Activated CD4-positive, alpha-beta memory T cell treated with anti-CD3 and anti-CD28 coated beads, Interleukin-2, amount 10 ng/mL, durations not matched to agents 7 days and 5 days (primary cell): ENCODE results near the gene TFF3. TPM values are rescaled to one million over a fixed set of nuclear protein-coding genes. Genes with fewer than 3 reads are reported as not detected.

Source experiments
- CTCF ChIA-PET: fragments of 350-600 bp; sonication (Branson Sonifier 250); formaldehyde crosslinking; loops from one replicate; lab custom pipeline; 2021; ENCODE audit warnings: antibody characterized with exemption, inconsistent platforms; lab: Charles Lee
- POLR2A ChIA-PET: fragments of 350-600 bp; sonication (Branson Sonifier 250); formaldehyde crosslinking; loops from one replicate; lab custom pipeline; 2021; ENCODE audit warnings: antibody characterized with exemption; lab: Charles Lee
- DNase-seq: peaks from one replicate; pipeline ENCODE4 v3.0.0-alpha.2; 2020
- H3K27ac Mint-ChIP-seq: one replicate; pipeline ENCODE4 v1.8.0; 2021; ENCODE audit warnings: mild to moderate bottlenecking, mixed read lengths
- H3K27me3 Mint-ChIP-seq: one replicate; pipeline ENCODE4 v1.8.0; 2021; ENCODE audit warnings: mixed read lengths
- H3K36me3 Mint-ChIP-seq: one replicate; pipeline ENCODE4 v1.8.0; 2021; ENCODE audit warnings: low read depth, mixed read lengths
- H3K4me1 Mint-ChIP-seq: one replicate; pipeline ENCODE4 v1.8.0; 2021; ENCODE audit warnings: mixed read lengths
- H3K4me3 Mint-ChIP-seq: one replicate; pipeline ENCODE4 v1.8.0; 2021; ENCODE audit warnings: mild to moderate bottlenecking, mixed read lengths
- H3K9me3 Mint-ChIP-seq: one replicate; pipeline ENCODE4 v1.8.0; 2021; ENCODE audit warnings: mixed read lengths
- total RNA-seq, 2 experiments: library from RNA; stranded (reverse); gene quantifications; one replicate each; pipeline ENCODE4 v1.2.3, GENCODE V29; 2021

TFF3 gene
- total RNA-seq, 2 experiments from 2014 or later = not detected

DNA sequence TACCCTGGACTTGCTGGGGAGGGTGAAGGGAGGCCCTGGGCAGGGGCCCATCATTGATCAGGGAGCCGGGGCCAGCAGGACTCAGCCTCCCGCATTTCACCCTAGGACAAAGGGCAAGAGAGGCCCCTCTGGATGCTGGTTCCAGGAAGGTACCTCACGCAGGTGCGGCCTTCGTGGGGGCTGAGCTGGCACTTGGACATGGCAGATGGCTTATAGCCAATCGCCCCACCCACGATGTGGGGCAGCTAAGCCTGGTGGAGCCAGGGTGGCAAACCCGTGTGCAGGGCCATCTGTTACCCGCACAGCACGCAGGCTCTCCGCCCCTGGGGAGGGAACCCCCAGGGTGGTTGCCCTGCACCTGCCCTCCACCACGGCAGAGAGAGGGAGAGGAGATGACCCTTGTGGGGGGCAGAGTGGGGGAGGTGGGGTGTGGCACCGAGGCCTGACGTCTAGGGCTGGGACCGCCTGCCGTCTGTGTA, 2.5 kb downstream of the TFF3 start:
- no peaks in the 10 kb centered on the region for H3K9me3 Mint-ChIP-seq
- peaks cover 3% of the 10 kb centered on the region for H3K4me1 Mint-ChIP-seq
- peaks cover 6% of the 10 kb centered on the region for H3K27me3 Mint-ChIP-seq
- POLR2A ChIA-PET = no interaction called here
- CTCF ChIA-PET = no interaction called here
- H3K27ac Mint-ChIP-seq = no peak overlapping the region
- H3K4me3 Mint-ChIP-seq = no peak overlapping the region
- H3K36me3 Mint-ChIP-seq = no peaks in the 10 kb centered on the region
- no peak for DNase-seq

DNA sequence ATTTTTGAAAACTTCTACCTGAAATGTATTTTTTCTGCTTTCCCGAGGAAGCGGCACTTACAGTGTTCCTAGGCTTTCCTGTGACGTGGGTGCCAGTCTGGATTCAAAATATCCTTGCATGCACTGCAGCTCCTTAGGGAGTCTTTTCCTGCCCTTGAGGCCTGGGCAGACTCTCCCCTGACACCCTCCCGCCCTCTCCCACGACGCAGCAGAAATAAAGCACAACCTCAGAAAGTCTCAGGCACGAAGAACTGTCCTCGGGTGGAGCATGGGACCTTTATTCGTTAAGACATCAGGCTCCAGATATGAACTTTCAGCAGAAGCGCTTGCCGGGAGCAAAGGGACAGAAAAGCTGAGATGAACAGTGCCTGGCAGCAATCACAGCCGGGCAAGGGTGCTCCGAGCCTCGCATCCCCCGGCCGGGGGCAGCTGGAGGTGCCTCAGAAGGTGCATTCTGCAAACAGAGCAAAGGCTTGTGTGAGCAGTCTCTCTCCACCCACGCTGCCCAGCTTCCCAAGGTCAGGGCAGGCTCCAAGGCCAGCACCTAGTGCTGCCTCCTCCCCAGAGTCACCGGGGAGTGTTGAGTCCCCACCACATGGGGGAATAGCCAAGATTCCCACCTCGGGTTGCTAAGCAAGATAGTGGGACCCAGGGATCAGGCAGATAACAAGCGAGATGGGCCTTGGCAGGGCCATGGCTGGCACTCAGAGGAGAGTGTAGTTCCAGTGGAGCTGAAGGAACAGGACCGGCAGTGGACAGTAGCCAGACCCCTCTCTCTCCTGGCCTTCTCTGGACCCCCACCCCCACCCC, 3.2 kb downstream of the TFF3 start:
- Mint-ChIP-seq H3K9me3 (no peaks in the 10 kb centered on the region), H3K4me1 (peaks cover 3% of the 10 kb centered on the region), H3K4me3 (no peak overlapping the region), H3K27ac (no peak overlapping the region), H3K36me3 (no peaks in the 10 kb centered on the region), H3K27me3 (peaks cover 10% of the 10 kb centered on the region)
- CTCF ChIA-PET = interaction anchor here (1.3 to 2.7 kb wide), 6 partner anchors 10 to 138 kb away, joined by 3 to 15 read pairs (median 4); no protein-coding TSS in a partner anchor
- POLR2A ChIA-PET = no interaction called here
- DNase-seq = no peak

GRCh38 chr21:42311160-42311559, 4.0 kb downstream of the TFF3 start:
- Mint-ChIP-seq H3K36me3 (no peaks in the 10 kb centered on the region), H3K27ac (no peak overlapping the region), H3K4me3 (no peak overlapping the region), H3K27me3 (peaks cover 16% of the 10 kb centered on the region), H3K4me1 (peaks cover 3% of the 10 kb centered on the region), H3K9me3 (no peaks in the 10 kb centered on the region)
- DNase-seq = no peak
- POLR2A ChIA-PET = no interaction called here
- CTCF ChIA-PET = interaction anchor here (0.5 to 2.7 kb wide), 13 partner anchors 9 to 611 kb away, joined by 3 to 15 read pairs (median 4); partner anchors contain the start of gene UBASH3A

GRCh38 chr21:42310411-42311001, 4.7 kb downstream of the TFF3 start:
- no peak overlapping the region for H3K27ac Mint-ChIP-seq
- H3K9me3 Mint-ChIP-seq = no peaks in the 10 kb centered on the region
- peaks cover 3% of the 10 kb centered on the region for H3K4me1 Mint-ChIP-seq
- DNase-seq = no peak
- no peaks in the 10 kb centered on the region for H3K36me3 Mint-ChIP-seq
- ChIA-PET CTCF (interaction anchor here (0.5 to 2.7 kb wide), 19 partner anchors 8 to 612 kb away, joined by 3 to 15 read pairs (median 4); partner anchors contain the start of gene UBASH3A), POLR2A (interaction anchor here (1.2 kb wide), 1 partner anchor 94 kb away, joined by 3 read pairs; no protein-coding TSS in a partner anchor)
- H3K4me3 Mint-ChIP-seq = no peak overlapping the region
- H3K27me3 Mint-ChIP-seq = peaks cover 16% of the 10 kb centered on the region

GRCh38 chr21:42309753-42310213, 5.4 kb downstream of the TFF3 start:
- ChIA-PET POLR2A (interaction anchor here (1.2 kb wide), 1 partner anchor 95 kb away, joined by 3 read pairs; no protein-coding TSS in a partner anchor), CTCF (interaction anchor here (0.6 to 2.7 kb wide), 23 partner anchors 9 to 425 kb away, joined by 3 to 15 read pairs (median 3); partner anchors contain the start of gene UBASH3A)
- no peaks in the 10 kb centered on the region for H3K9me3 Mint-ChIP-seq
- H3K4me3 Mint-ChIP-seq = no peak overlapping the region
- H3K36me3 Mint-ChIP-seq = no peaks in the 10 kb centered on the region
- H3K27ac Mint-ChIP-seq = no peak overlapping the region
- H3K27me3 Mint-ChIP-seq = peaks cover 16% of the 10 kb centered on the region
- peak; percentile 76 for DNase-seq
- peaks cover 3% of the 10 kb centered on the region for H3K4me1 Mint-ChIP-seq

DNA sequence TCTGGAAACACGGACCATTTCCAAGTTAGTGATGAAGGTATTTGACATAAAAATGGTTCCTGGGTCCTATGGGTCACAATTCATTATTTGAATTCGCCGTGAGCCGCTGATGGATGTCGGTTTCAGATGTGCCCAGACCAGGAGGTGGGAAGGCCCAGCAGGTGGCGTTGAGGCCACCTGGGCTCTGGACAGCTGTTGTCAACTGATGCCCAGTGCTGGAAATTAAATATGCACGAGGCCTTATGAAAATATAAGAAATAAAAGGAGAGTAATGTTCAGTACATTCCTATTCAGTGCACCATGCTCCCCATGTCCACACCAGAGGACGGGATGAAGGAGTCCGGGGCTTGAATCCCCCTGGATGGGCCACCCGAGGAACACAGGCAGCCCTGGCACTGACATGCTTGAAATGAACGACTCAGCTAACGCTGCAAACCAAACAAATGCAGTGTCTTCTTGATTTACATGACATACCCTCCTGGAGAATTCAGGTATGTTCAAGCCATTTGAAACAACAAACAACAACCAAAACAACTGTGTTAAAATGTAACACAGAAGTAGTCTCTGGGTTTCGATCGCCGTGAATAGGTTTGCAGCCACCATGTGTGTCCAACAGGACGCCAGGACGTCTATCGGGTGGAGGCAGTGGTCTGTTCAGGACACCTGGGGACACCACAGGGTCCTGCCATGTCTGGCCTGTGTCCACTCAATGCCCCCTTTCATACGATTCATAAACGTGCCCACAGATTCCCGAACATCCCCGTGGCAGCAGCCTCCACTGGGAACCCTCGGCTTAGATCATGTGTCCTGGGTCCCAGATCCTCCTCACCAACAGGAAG, 6.1 kb downstream of the TFF3 start:
- peaks cover 3% of the 10 kb centered on the region for H3K4me1 Mint-ChIP-seq
- peaks cover 16% of the 10 kb centered on the region for H3K27me3 Mint-ChIP-seq
- DNase-seq = no peak
- no peak overlapping the region for H3K4me3 Mint-ChIP-seq
- POLR2A ChIA-PET = interaction anchor here (1.2 kb wide), 1 partner anchor 95 kb away, joined by 3 read pairs; no protein-coding TSS in a partner anchor
- no peak overlapping the region for H3K27ac Mint-ChIP-seq
- H3K36me3 Mint-ChIP-seq = no peaks in the 10 kb centered on the region
- no peaks in the 10 kb centered on the region for H3K9me3 Mint-ChIP-seq
- CTCF ChIA-PET = interaction anchor here (0.6 to 2.7 kb wide), 20 partner anchors 10 to 424 kb away, joined by 3 to 15 read pairs (median 4); partner anchors contain the start of gene UBASH3A

GRCh38 chr21:42308161-42308913, 6.9 kb downstream of the TFF3 start:
- Mint-ChIP-seq H3K4me3 (no peak overlapping the region), H3K4me1 (peaks cover 3% of the 10 kb centered on the region), H3K27me3 (peaks cover 16% of the 10 kb centered on the region), H3K9me3 (no peaks in the 10 kb centered on the region), H3K27ac (no peak overlapping the region), H3K36me3 (no peaks in the 10 kb centered on the region)
- no peak for DNase-seq
- ChIA-PET POLR2A (no interaction called here), CTCF (interaction anchor here (1.0 to 1.6 kb wide), 4 partner anchors 23 to 146 kb away, joined by 3 to 6 read pairs (median 3); no protein-coding TSS in a partner anchor)

GRCh38 chr21:42307106-42307505, 8.1 kb downstream of the TFF3 start:
- DNase-seq = no peak
- ChIA-PET POLR2A (no interaction called here), CTCF (no interaction called here)
- Mint-ChIP-seq H3K4me3 (no peak overlapping the region), H3K36me3 (no peaks in the 10 kb centered on the region), H3K27me3 (peaks cover 16% of the 10 kb centered on the region), H3K4me1 (peaks cover 3% of the 10 kb centered on the region), H3K9me3 (no peaks in the 10 kb centered on the region), H3K27ac (no peak overlapping the region)

GRCh38 chr21:42306366-42307035, 8.7 kb downstream of the TFF3 start:
- Mint-ChIP-seq H3K4me1 (peaks cover 3% of the 10 kb centered on the region), H3K27ac (no peak overlapping the region), H3K36me3 (no peaks in the 10 kb centered on the region), H3K4me3 (no peak overlapping the region), H3K27me3 (peaks cover 16% of the 10 kb centered on the region), H3K9me3 (no peaks in the 10 kb centered on the region)
- ChIA-PET POLR2A (no interaction called here), CTCF (no interaction called here)
- DNase-seq = no peak

GRCh38 chr21:42305707-42306147, 9.5 kb downstream of the TFF3 start:
- Mint-ChIP-seq H3K36me3 (no peaks in the 10 kb centered on the region), H3K27ac (no peak overlapping the region), H3K4me1 (peaks cover 3% of the 10 kb centered on the region), H3K4me3 (no peak overlapping the region), H3K27me3 (peaks cover 16% of the 10 kb centered on the region), H3K9me3 (no peaks in the 10 kb centered on the region)
- ChIA-PET CTCF (no interaction called here), POLR2A (no interaction called here)
- no peak for DNase-seq
